ENCODE results near the gene ANO4.
"Not testable (repeated sequence)": the region's sequence is repeated elsewhere in the genome, so short reads cannot be mapped to it uniquely, and the experiment has no call there.

ANO4 gene

GRCh38 chr12:100955139-100955538 lies 160.6 kb downstream of the ANO4 start:
- DNase-seq: no peak

- no peak for DNase-seq
These were observed 161.8 kb downstream of the ANO4 start for GRCh38 chr12:100956311-100956852.

GRCh38 chr12:100959481-100959880 lies 164.9 kb downstream of the ANO4 start:
- no peak for DNase-seq

- no peak for DNase-seq
These were observed 167.6 kb downstream of the ANO4 start for GRCh38 chr12:100962086-100962712.

GRCh38 chr12:100963381-100963780 lies 168.8 kb downstream of the ANO4 start:
- no peak for DNase-seq

- no peak for DNase-seq
These were observed 169.5 kb downstream of the ANO4 start for GRCh38 chr12:100964028-100964427.

- DNase-seq: no peak
These were observed 172.6 kb downstream of the ANO4 start for GRCh38 chr12:100967189-100967588.

GRCh38 chr12:100970894-100971293 lies 176.3 kb downstream of the ANO4 start:
- DNase-seq: no peak

- no peak for DNase-seq
These were observed 177.5 kb downstream of the ANO4 start for GRCh38 chr12:100972121-100972520.

GRCh38 chr12:100974341-100974740 lies 179.8 kb downstream of the ANO4 start:
- DNase-seq: no peak

- DNase-seq: no peak
These were observed 180.2 kb downstream of the ANO4 start for GRCh38 chr12:100974747-100975146.

- DNase-seq: no peak
These were observed 182.2 kb downstream of the ANO4 start for GRCh38 chr12:100976735-100977134.

GRCh38 chr12:100980856-100981255 lies 186.3 kb downstream of the ANO4 start:
- DNase-seq: no peak

- no peak for DNase-seq
These were observed 188.1 kb downstream of the ANO4 start for GRCh38 chr12:100982511-100983183.

GRCh38 chr12:100984796-100985195 lies 190.2 kb downstream of the ANO4 start:
- no peak for DNase-seq

GRCh38 chr12:100986595-100987547 lies 192.3 kb downstream of the ANO4 start:
- no peak for DNase-seq

GRCh38 chr12:100987552-100988521 lies 193.3 kb downstream of the ANO4 start:
- DNase-seq: peak; percentile 17

- not testable (repeated sequence) for DNase-seq
These were observed 194.9 kb downstream of the ANO4 start for GRCh38 chr12:100989509-100989908.

GRCh38 chr12:100991102-100991501 lies 196.5 kb downstream of the ANO4 start:
- DNase-seq: no peak

- DNase-seq: no peak
These were observed 197.6 kb downstream of the ANO4 start for GRCh38 chr12:100992194-100992593.

- DNase-seq: no peak
These were observed 199.4 kb downstream of the ANO4 start for GRCh38 chr12:100993916-100994450.

- no peak for DNase-seq
These were observed 200.6 kb downstream of the ANO4 start for GRCh38 chr12:100995201-100995600.

All from NCI-H510A treated with DMSO at 0.1 percent for 48 hours (cell line).